B cell (primary cell): Measurements from ENCODE around the gene KIF26B.

Source experiments
- EZH2 ChIP-seq: IDR thresholded peaks from 2 replicates; pipeline ENCODE4 v1.6.1; 2012; ENCODE audit warnings: borderline replicate concordance, low read depth, mild to moderate bottlenecking, moderate library complexity, low read length; ENCODE audit not compliant: insufficient read depth, poor library complexity, severe bottlenecking
- TF ChIP-seq, protein P1 (sequence below): fragments of 200-600 bp; IDR thresholded peaks from one replicate; pipeline ENCODE4 v1.8.0; 2022; ENCODE audit warnings: antibody characterized with exemption, mild to moderate bottlenecking

DNA sequence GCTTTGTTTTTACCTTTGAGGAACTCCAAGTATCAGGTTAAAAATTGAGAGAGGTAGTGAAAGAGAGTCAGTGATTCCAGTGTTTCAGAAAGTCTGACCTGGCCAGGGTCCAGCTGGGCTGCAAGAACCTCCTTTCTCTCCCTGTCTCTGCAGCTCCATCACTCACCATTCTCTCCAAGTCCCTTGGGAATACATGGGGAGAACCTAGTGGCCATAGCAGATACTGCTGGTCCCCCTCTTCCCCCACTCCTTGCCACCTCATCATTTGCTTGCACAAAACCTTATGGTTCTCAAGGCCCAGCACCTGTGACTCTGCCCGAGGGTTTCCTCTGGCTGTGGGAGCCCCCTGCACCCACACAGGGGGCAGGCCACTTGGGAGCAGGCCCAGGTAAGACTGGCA lies 279.5 kb downstream of the KIF26B start:
- TF ChIP-seq, protein P1, sequence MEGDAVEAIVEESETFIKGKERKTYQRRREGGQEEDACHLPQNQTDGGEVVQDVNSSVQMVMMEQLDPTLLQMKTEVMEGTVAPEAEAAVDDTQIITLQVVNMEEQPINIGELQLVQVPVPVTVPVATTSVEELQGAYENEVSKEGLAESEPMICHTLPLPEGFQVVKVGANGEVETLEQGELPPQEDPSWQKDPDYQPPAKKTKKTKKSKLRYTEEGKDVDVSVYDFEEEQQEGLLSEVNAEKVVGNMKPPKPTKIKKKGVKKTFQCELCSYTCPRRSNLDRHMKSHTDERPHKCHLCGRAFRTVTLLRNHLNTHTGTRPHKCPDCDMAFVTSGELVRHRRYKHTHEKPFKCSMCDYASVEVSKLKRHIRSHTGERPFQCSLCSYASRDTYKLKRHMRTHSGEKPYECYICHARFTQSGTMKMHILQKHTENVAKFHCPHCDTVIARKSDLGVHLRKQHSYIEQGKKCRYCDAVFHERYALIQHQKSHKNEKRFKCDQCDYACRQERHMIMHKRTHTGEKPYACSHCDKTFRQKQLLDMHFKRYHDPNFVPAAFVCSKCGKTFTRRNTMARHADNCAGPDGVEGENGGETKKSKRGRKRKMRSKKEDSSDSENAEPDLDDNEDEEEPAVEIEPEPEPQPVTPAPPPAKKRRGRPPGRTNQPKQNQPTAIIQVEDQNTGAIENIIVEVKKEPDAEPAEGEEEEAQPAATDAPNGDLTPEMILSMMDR, result no peak
- no peak for TF ChIP-seq EZH2
